Panc1 (cell line): ENCODE data around the gene TERB2.
"Not testable (repeated sequence)": the region's sequence is repeated elsewhere in the genome, so short reads cannot be mapped to it uniquely, and the experiment has no call there.

Experiments used
- CTCF ChIP-seq: fragments of 450-650 bp; IDR thresholded peaks from 2 replicates; pipeline ENCODE4 v1.5.1; 2017; ENCODE audit warnings: mild to moderate bottlenecking
- POLR2AphosphoS5 ChIP-seq: IDR thresholded peaks from 2 replicates; pipeline ENCODE4 v1.6.1; 2012; ENCODE audit warnings: mild to moderate bottlenecking, low read depth, low read length, moderate library complexity
- REST ChIP-seq, 2 experiments: IDR thresholded peaks; 2 replicates each; pipeline ENCODE4 v1.6.1; 2011 to 2012; ENCODE audit warnings: low read depth in 2 of 2, control low read depth in 1 of 2, low read length in 1 of 2, mild to moderate bottlenecking in 1 of 2, moderate library complexity in 1 of 2; ENCODE audit not compliant: insufficient read depth in 1 of 2
- SIN3A ChIP-seq: IDR thresholded peaks from 2 replicates; pipeline ENCODE4 v1.6.1; 2012; ENCODE audit warnings: low read depth, mild to moderate bottlenecking, low read length, moderate library complexity, borderline replicate concordance; ENCODE audit not compliant: insufficient read depth
- TCF7L2 ChIP-seq: IDR thresholded peaks from 2 replicates; pipeline ENCODE4 v1.6.1; 2011; ENCODE audit warnings: mild to moderate bottlenecking, low read depth, low read length, inconsistent platforms

- TF ChIP-seq CTCF; SIN3A; REST (IDR thresholded peaks at IDR 0.05; ENCODE audit: insufficient read depth in 1 of 2, low read depth in 2 of 2, low read length in 1 of 2); POLR2AphosphoS5; TCF7L2: not testable (repeated sequence)
These were observed 30.0 kb downstream of the TERB2 start for GRCh38 chr15:44986346-44987055.
